ENCODE results near the gene MLKL.
"Not testable (repeated sequence)": the region's sequence is repeated elsewhere in the genome, so short reads cannot be mapped to it uniquely, and the experiment has no call there.

MLKL gene

GRCh38 chr16:74657870-74658642 is 42.6 kb downstream of the MLKL start:
- DNase-seq (ENCODE audit: low spot score), result no peak
- no peak for TF ChIP-seq CTCF (IDR thresholded peaks at IDR 0.05; ENCODE audit: extremely low read depth, missing control alignments)

DNA sequence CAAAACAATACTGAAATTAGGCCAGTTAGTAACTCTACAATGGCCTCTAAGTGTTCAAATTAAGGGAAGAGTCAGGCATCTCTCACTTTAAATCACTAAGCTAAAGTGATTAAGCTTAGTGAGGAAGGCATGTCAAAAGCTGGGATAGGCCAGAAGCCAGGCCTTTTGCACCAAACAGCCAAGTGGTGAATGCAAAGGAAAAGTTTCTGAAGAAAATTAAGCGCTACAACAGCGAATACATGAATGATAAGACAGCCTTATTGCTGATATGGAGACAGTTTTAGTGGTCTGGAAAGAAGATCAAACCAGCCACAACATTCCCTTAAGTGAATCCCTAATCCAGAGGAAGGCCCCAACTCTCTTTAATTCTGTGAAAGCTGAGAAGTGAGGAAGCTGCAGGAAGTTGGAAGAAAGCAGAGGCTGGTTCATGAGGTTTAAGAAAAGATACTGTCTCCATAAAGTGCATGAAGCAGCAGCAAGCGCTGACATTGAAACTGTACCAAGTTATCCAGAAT is 46.1 kb downstream of the MLKL start:
- TF ChIP-seq CTCF (IDR thresholded peaks at IDR 0.05; ENCODE audit: extremely low read depth, missing control alignments), result no peak
- no peak for DNase-seq (ENCODE audit: low spot score)

DNA sequence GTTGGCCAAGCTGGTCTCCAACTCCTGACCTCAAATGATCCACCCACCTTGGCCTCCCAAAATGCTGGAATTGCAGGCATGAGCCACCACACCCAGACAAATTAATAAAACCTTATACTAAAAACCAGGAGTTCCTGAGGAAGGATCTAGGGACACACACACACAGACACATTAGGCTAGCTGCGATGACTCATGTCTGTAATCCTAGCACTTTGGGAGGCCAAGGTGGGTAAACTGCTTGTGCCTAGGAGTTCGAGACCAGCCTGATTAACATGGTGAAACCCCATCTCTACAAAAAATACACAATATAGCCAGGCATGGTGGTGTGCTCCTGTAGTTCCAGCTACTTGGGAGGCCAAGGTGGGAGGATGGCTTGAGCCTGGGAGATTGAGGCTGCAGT is 47.8 kb downstream of the MLKL start:
- DNase-seq (ENCODE audit: low spot score), result not testable (repeated sequence)

DNA sequence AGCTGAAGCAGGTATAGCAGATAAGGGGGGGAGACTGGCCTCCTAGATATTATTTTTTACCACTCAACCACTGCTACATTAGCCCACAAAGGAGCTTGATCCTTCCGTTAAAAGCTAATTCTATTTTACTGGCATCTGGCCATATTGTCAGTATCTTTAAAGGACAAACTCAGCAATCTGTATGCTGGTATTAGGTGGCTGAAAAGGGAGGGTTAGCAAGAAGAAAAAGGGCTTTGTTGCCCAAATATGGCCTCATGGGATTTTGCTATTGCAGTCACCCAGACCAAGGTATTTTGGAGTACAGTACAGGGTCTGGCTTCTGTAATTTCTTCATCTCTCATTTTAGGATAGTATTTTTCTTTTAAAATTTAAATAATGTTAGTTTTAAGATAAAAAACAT is 48.4 kb downstream of the MLKL start:
- TF ChIP-seq CTCF (IDR thresholded peaks at IDR 0.05; ENCODE audit: extremely low read depth, missing control alignments), result no peak
- DNase-seq (ENCODE audit: low spot score), result no peak

DNA sequence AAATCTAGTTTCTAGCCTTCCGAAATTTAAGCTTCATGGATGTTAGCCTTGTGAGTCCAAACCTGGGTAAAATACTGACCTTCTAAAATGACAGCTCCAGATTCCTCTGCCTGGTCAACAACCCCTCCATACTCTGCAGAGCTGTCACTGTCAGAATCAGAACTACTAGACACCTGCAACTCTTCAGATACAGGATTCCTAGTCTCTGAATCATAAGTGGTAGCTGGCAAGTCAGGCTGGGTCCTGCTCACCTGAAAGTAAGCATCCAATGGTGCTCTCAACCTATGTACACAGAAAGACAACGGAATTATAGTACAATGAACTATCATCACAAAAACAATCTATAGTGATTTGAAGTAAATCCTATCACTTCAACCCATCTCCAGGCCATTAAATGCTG is 48.8 kb downstream of the MLKL start:
- TF ChIP-seq CTCF (IDR thresholded peaks at IDR 0.05; ENCODE audit: extremely low read depth, missing control alignments), result no peak
- DNase-seq (ENCODE audit: low spot score), result no peak

DNA sequence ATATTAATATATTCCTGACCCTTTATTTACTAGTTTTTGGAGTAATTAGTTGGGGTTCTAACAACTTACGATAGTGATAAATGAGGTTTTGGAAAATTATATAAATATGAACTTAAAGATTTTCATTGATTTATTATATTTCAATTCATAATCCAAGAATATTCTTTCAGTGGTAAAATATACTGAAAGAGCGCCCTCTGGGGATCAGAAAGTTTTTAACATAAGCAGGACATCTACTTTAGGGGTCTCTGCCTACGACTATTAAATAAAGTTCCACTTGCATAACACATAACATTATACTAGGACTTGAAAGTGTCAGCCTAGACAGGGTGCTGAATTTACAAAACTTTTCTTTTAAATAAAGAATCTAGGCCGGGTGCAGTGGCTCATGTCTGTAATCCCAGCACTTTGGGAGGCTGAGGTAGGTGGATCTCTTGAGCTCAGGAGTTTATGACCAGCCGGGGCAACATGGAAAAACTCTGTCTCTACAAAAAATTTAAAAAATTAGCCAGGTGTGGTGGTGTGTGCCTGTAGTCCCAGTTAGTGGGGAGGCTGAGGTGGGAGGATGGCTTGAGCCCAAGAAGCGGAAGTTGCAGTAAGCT is 49.6 kb downstream of the MLKL start:
- no peak for DNase-seq (ENCODE audit: low spot score)
- TF ChIP-seq CTCF (IDR thresholded peaks at IDR 0.05; ENCODE audit: extremely low read depth, missing control alignments), result no peak

- no peak for TF ChIP-seq CTCF (IDR thresholded peaks at IDR 0.05; ENCODE audit: extremely low read depth, missing control alignments)
- DNase-seq (ENCODE audit: low spot score), result no peak
Measured at GRCh38 chr16:74649839-74650504, 50.7 kb downstream of the MLKL start.

Data from GM20000 (cell line).